Right lung (tissue), 5 donors: ENCODE measurements around the gene NDUFB4. TPM values are rescaled to one million over a fixed set of nuclear protein-coding genes. Genes with fewer than 3 reads are reported as not detected.
A peak's percentile ranks its signal among the peaks of the same experiment; 100 is the strongest.
"Not testable (repeated sequence)": the region's sequence is repeated elsewhere in the genome, so short reads cannot be mapped to it uniquely, and the experiment has no call there.

ENCODE experiments used
- DNase-seq, 2 donors: peaks; one replicate each; pipeline ENCODE4 v3.0.0-alpha.2; 2013
- polyA plus RNA-seq, 5 donors: library from polyadenylated mRNA; unstranded; fragments of 120-200 nt; gene quantifications; one replicate each; pipeline versions ENCODE4 v1.2.1 to v1.2.3, GENCODE V29; 2013; ENCODE audit warnings: inconsistent platforms in 1 of 5, low replicate concordance in 1 of 5; ENCODE audit not compliant: insufficient read length in 5 of 5, insufficient read depth in 1 of 5

NDUFB4 gene
- polyA plus RNA-seq, 5 donors = 149 to 183 (median 158) TPM

GRCh38 chr3:120567370-120568201 is 28.6 kb upstream of the NDUFB4 start:
- DNase-seq = peak in 1 of 2 donors; percentile 34

GRCh38 chr3:120568202-120568531 is 28.0 kb upstream of the NDUFB4 start:
- no peak for DNase-seq

GRCh38 chr3:120568598-120568997 is 27.5 kb upstream of the NDUFB4 start:
- DNase-seq = no peak

- no peak for DNase-seq
These were observed 26.7 kb upstream of the NDUFB4 start for GRCh38 chr3:120569222-120570057.

GRCh38 chr3:120572027-120572426 is 24.1 kb upstream of the NDUFB4 start:
- DNase-seq = no peak

GRCh38 chr3:120587332-120587975 is 8.7 kb upstream of the NDUFB4 start:
- DNase-seq = no peak

- DNase-seq = no peak
These were observed 384 bp upstream of the NDUFB4 start for GRCh38 chr3:120595788-120596115.

GRCh38 chr3:120596853-120597223 is 702 bp downstream of the NDUFB4 start:
- DNase-seq = no peak

- no peak for DNase-seq
These were observed 1.4 kb downstream of the NDUFB4 start for GRCh38 chr3:120597445-120598049.

- no peak for DNase-seq
These were observed 3.1 kb downstream of the NDUFB4 start for GRCh38 chr3:120599211-120599610.

- no peak for DNase-seq
These were observed 5.4 kb downstream of the NDUFB4 start for GRCh38 chr3:120601554-120601953.

GRCh38 chr3:120602682-120603081 is 6.5 kb downstream of the NDUFB4 start:
- DNase-seq = no peak

GRCh38 chr3:120604382-120604781 is 8.2 kb downstream of the NDUFB4 start:
- no peak for DNase-seq

- DNase-seq = no peak
These were observed 8.6 kb downstream of the NDUFB4 start for GRCh38 chr3:120604784-120605183.

- DNase-seq = no peak
These were observed 12.4 kb downstream of the NDUFB4 start for GRCh38 chr3:120608506-120608905.

GRCh38 chr3:120614765-120615164 is 18.6 kb downstream of the NDUFB4 start:
- no peak for DNase-seq

- no peak for DNase-seq
These were observed 19.9 kb downstream of the NDUFB4 start for GRCh38 chr3:120615847-120616609.

- DNase-seq = not testable (repeated sequence)
These were observed 20.6 kb downstream of the NDUFB4 start for GRCh38 chr3:120616745-120617144.

- no peak for DNase-seq
These were observed 26.3 kb downstream of the NDUFB4 start for GRCh38 chr3:120622457-120622856.

GRCh38 chr3:120622870-120623726 is 27.0 kb downstream of the NDUFB4 start:
- DNase-seq = no peak

GRCh38 chr3:120623727-120624093 is 27.6 kb downstream of the NDUFB4 start:
- no peak for DNase-seq
